Ovary (tissue), 3 donors: ENCODE data around the gene NOX3.

Experiments
- EP300 ChIP-seq: sonication (generic); formaldehyde crosslinking; IDR thresholded peaks from one replicate; pipeline ENCODE4 v1.6.1; 2017; ENCODE audit warnings: antibody characterized with exemption
- POLR2A ChIP-seq: fragments of 450-650 bp; IDR thresholded peaks from one replicate; pipeline ENCODE4 v1.6.1; 2017; ENCODE audit warnings: antibody characterized with exemption, mild to moderate bottlenecking, moderate library complexity
- TF ChIP-seq, protein P1 (sequence below), 3 donors: fragments of 450-650 bp in 2 of 3; fragments of 200-600 bp in 1 of 3; IDR thresholded peaks; one replicate each; pipeline versions ENCODE4 v1.5.1 to v1.8.0; 2016 to 2022; ENCODE audit warnings: antibody characterized with exemption in 3 of 3, mild to moderate bottlenecking in 1 of 3
- donor health status: DM: no; HTN: no; CAD: no.

DNA sequence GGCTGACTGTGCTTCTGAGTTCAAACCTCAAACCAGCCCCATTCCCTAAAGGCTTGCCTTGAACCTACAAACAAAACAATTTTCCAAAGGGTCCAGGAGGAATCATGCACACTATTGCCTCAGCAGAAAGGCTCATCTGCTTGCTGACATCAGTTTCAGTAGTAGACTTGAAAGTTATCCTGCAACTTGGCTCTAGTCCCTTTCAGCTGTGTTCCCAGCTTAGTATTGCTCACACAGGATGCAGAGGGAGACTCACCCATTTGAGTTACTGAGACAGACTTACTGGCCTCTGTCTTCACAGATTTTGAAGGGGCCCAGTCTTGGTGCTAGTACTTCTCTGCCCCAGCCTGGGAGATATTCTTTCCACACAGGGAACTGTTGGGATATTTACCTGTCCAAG is 102.8 kb downstream of the NOX3 start:
- TF ChIP-seq, protein P1, sequence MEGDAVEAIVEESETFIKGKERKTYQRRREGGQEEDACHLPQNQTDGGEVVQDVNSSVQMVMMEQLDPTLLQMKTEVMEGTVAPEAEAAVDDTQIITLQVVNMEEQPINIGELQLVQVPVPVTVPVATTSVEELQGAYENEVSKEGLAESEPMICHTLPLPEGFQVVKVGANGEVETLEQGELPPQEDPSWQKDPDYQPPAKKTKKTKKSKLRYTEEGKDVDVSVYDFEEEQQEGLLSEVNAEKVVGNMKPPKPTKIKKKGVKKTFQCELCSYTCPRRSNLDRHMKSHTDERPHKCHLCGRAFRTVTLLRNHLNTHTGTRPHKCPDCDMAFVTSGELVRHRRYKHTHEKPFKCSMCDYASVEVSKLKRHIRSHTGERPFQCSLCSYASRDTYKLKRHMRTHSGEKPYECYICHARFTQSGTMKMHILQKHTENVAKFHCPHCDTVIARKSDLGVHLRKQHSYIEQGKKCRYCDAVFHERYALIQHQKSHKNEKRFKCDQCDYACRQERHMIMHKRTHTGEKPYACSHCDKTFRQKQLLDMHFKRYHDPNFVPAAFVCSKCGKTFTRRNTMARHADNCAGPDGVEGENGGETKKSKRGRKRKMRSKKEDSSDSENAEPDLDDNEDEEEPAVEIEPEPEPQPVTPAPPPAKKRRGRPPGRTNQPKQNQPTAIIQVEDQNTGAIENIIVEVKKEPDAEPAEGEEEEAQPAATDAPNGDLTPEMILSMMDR (IDR thresholded peaks at IDR 0.05), result no peak
- TF ChIP-seq POLR2A (no peak), EP300 (no peak)
